ENCODE data around the gene GFER. TPM values are rescaled to one million over a fixed set of nuclear protein-coding genes. Genes with fewer than 3 reads are reported as not detected.

Gene GFER
- total and polyA plus RNA-seq, 9 of the 15 experiments (the other 6 are each of a cell fraction or from before 2014, with no cell fraction given): 4.3 to 53.7 (median 19.8) TPM

GRCh38 chr16:1938316-1938715 lies 45.7 kb upstream of the GFER start:
- intact Hi-C loops (cut with micrococcal nuclease) (no loop called here), in situ Hi-C loops (cut with MboI) (no loop called here)
- Histone ChIP-seq H3K4me2 (ENCODE audit: insufficient read depth, low read length) (no peak overlapping the region), H3K9ac (ENCODE audit: insufficient read depth in 1 of 2, low read depth in 2 of 2, low read length in 2 of 2) (no peak overlapping the region), H3K4me3 (no peak overlapping the region), H3K79me2 (ENCODE audit: control insufficient read depth, insufficient read depth, low read length) (peaks cover 20% of the 10 kb centered on the region), H3K9me1 (ENCODE audit: control insufficient read depth, insufficient read depth, low read length) (peaks cover 8% of the 10 kb centered on the region), H3K27ac (ENCODE audit: extremely low read depth, low read depth, low read length) (no peak overlapping the region), H3K36me3 (ENCODE audit: control insufficient read depth, insufficient read depth, low read length) (peaks cover 37% of the 10 kb centered on the region; the same call in 2 of the 3 replicates), H3K9me3 (replicated peaks; ENCODE audit: control insufficient read depth, insufficient read depth, low read depth, low read length) (no peaks in the 10 kb centered on the region), H3K4me1 (replicated peaks in 1 of 2; ENCODE audit: control insufficient read depth in 2 of 2, insufficient read depth in 2 of 2, low read length in 2 of 2) (peaks cover 22 to 48% of the 10 kb centered on the region in 2 experiments), H2AFZ (ENCODE audit: low read depth, low read length) (no peak overlapping the region), H3K27me3 (ENCODE audit: control insufficient read depth in 2 of 2, insufficient read depth in 2 of 2, low read length in 2 of 2) (no peaks in the 10 kb centered on the region), H4K20me1 (replicated peaks; ENCODE audit: control insufficient read depth, insufficient read depth, low read length) (peaks cover 7% of the 10 kb centered on the region)
- TF ChIP-seq ZNF174 (CRISPR knock-in tag; IDR thresholded peaks at IDR 0.05) (no peak), RUNX1 (IDR thresholded peaks at IDR 0.05; ENCODE audit: low read depth) (no peak), ILK (tag; IDR thresholded peaks at IDR 0.05; ENCODE audit: borderline replicate concordance, low read depth) (no peak), TEAD1 (CRISPR knock-in tag; IDR thresholded peaks at IDR 0.05) (no peak), CHD4 (IDR thresholded peaks at IDR 0.05; ENCODE audit: insufficient read depth, insufficient replicate concordance, low read depth, low read length, poor library complexity, severe bottlenecking) (no peak), STAG1 (CRISPR knock-in tag; IDR thresholded peaks at IDR 0.05; ENCODE audit: borderline replicate concordance) (no peak), KHSRP (IDR thresholded peaks at IDR 0.05) (no peak), SAP30 (IDR thresholded peaks at IDR 0.05; ENCODE audit: borderline replicate concordance, insufficient read depth, low read depth, low read length, poor library complexity, severe bottlenecking) (no peak), POLR2B (IDR thresholded peaks at IDR 0.05; ENCODE audit: low read depth, partially characterized antibody) (no peak), ZNF133 (CRISPR knock-in tag; IDR thresholded peaks at IDR 0.05) (no peak), ZNF212 (CRISPR knock-in tag; IDR thresholded peaks at IDR 0.05) (no peak), FOXJ3 (CRISPR knock-in tag; IDR thresholded peaks at IDR 0.05) (no peak), E2F1 (CRISPR knock-in tag; IDR thresholded peaks at IDR 0.05) (no peak), KLF16 (IDR thresholded peaks at IDR 0.05) (no peak), ZNF197 (CRISPR knock-in tag; IDR thresholded peaks at IDR 0.05; ENCODE audit: low read depth) (no peak), SNAPC5 (CRISPR knock-in tag; IDR thresholded peaks at IDR 0.05) (no peak), ZNF644 (tag; IDR thresholded peaks at IDR 0.05; ENCODE audit: low read depth) (no peak)
- TF ChIP-seq, protein P1, sequence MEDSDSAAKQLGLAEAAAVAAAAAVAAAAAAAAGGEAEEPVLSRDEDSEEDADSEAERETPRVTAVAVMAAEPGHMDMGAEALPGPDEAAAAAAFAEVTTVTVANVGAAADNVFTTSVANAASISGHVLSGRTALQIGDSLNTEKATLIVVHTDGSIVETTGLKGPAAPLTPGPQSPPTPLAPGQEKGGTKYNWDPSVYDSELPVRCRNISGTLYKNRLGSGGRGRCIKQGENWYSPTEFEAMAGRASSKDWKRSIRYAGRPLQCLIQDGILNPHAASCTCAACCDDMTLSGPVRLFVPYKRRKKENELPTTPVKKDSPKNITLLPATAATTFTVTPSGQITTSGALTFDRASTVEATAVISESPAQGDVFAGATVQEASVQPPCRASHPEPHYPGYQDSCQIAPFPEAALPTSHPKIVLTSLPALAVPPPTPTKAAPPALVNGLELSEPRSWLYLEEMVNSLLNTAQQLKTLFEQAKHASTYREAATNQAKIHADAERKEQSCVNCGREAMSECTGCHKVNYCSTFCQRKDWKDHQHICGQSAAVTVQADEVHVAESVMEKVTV (CRISPR knock-in tag; IDR thresholded peaks at IDR 0.05): no peak
- no peak for DNase-seq (ENCODE audit: extremely low read depth in 1 of 4, low spot score in 3 of 4)
- no peak for FAIRE-seq
- BruUV-seq (replicated peaks): no TSS peak
- CTCF ChIA-PET (ENCODE audit: low intra/inter-chr PET ratio): no interaction called here
- POLR2A ChIA-PET: interaction anchor here (0.9 kb wide), 1 partner anchor 27 kb away, joined by 3 read pairs; no protein-coding TSS in a partner anchor
- ATAC-seq: no peak
- 92% methylated on average over 10 of the region's 10 CpGs for WGBS (ENCODE audit: insufficient coverage, low coverage, missing lambda C conversion rate)
